Activated CD8-positive, alpha-beta memory T cell treated with anti-CD3 and anti-CD28 coated beads, Interleukin-2, amount 10 ng/mL, durations not matched to agents 7 days and 5 days (primary cell): ENCODE measurements around the gene WDR18. TPM values are rescaled to one million over a fixed set of nuclear protein-coding genes. Genes with fewer than 3 reads are reported as not detected.

Experiments used
- ATAC-seq: fragments of 150-1000 bp; cut with Tn5 transposase; one replicate; pipeline ENCODE4 v1.10.0; 2021; ENCODE audit warnings: moderate library complexity
- CTCF ChIA-PET: fragments of 350-600 bp; sonication (Branson Sonifier 250); formaldehyde crosslinking; loops from one replicate; lab custom pipeline; 2021; ENCODE audit warnings: antibody characterized with exemption; lab: Charles Lee
- DNase-seq: peaks from one replicate; pipeline ENCODE4 v3.0.0-alpha.2; 2020
- H3K27ac Mint-ChIP-seq: one replicate; pipeline ENCODE4 v1.8.0; 2021; ENCODE audit warnings: mild to moderate bottlenecking, mixed read lengths
- H3K27me3 Mint-ChIP-seq: one replicate; pipeline ENCODE4 v1.8.0; 2021; ENCODE audit warnings: mixed read lengths
- H3K36me3 Mint-ChIP-seq: one replicate; pipeline ENCODE4 v1.8.0; 2021; ENCODE audit warnings: mild to moderate bottlenecking, mixed read lengths
- H3K4me1 Mint-ChIP-seq: one replicate; pipeline ENCODE4 v1.8.0; 2021; ENCODE audit warnings: mixed read lengths
- H3K4me3 Mint-ChIP-seq: one replicate; pipeline ENCODE4 v1.8.0; 2021; ENCODE audit warnings: mild to moderate bottlenecking, moderate library complexity, mixed read lengths
- H3K9me3 Mint-ChIP-seq: one replicate; pipeline ENCODE4 v1.8.0; 2022; ENCODE audit warnings: low read depth, mixed read lengths
- total RNA-seq, 2 experiments: library from RNA; stranded (reverse); gene quantifications; one replicate each; pipeline ENCODE4 v1.2.3, GENCODE V29; 2021

The WDR18 gene
- total RNA-seq, 2 experiments from 2014 or later = 64.5 to 87.9 TPM

GRCh38 chr19:944171-944567, 40.0 kb upstream of the WDR18 start:
- H3K4me3 Mint-ChIP-seq = no peak overlapping the region
- no peaks in the 10 kb centered on the region for H3K27me3 Mint-ChIP-seq
- no peak overlapping the region for H3K27ac Mint-ChIP-seq
- H3K36me3 Mint-ChIP-seq = peaks cover 10% of the 10 kb centered on the region
- peaks cover 14% of the 10 kb centered on the region for H3K4me1 Mint-ChIP-seq
- CTCF ChIA-PET = no interaction called here
- ATAC-seq = no peak
- no peak for DNase-seq
- no peaks in the 10 kb centered on the region for H3K9me3 Mint-ChIP-seq

- H3K27me3 Mint-ChIP-seq = no peaks in the 10 kb centered on the region
- no peak overlapping the region for H3K4me3 Mint-ChIP-seq
- H3K4me1 Mint-ChIP-seq = peaks cover 12% of the 10 kb centered on the region
- H3K9me3 Mint-ChIP-seq = no peaks in the 10 kb centered on the region
- ATAC-seq = no peak
- no peak for DNase-seq
- CTCF ChIA-PET = no interaction called here
- peaks cover 5% of the 10 kb centered on the region for H3K36me3 Mint-ChIP-seq
- H3K27ac Mint-ChIP-seq = no peak overlapping the region
Measured at GRCh38 chr19:944663-945241, 39.4 kb upstream of the WDR18 start.

GRCh38 chr19:945401-946252, 38.5 kb upstream of the WDR18 start:
- no peak overlapping the region for H3K4me3 Mint-ChIP-seq
- H3K4me1 Mint-ChIP-seq = peaks cover 6% of the 10 kb centered on the region
- H3K36me3 Mint-ChIP-seq = peaks cover 3% of the 10 kb centered on the region
- H3K27ac Mint-ChIP-seq = no peak overlapping the region
- DNase-seq = no peak
- no peaks in the 10 kb centered on the region for H3K27me3 Mint-ChIP-seq
- H3K9me3 Mint-ChIP-seq = no peaks in the 10 kb centered on the region
- ATAC-seq = no peak
- CTCF ChIA-PET = no interaction called here

- Mint-ChIP-seq H3K9me3 (no peaks in the 10 kb centered on the region), H3K27me3 (no peaks in the 10 kb centered on the region), H3K27ac (no peak overlapping the region), H3K4me1 (peaks cover 3% of the 10 kb centered on the region), H3K4me3 (no peak overlapping the region), H3K36me3 (peaks cover 3% of the 10 kb centered on the region)
- CTCF ChIA-PET = interaction anchor here (1.0 kb wide), 1 partner anchor 150 kb away, joined by 3 read pairs; no protein-coding TSS in a partner anchor
- DNase-seq (no peak), ATAC-seq (no peak)
Measured at GRCh38 chr19:947090-947706, 36.9 kb upstream of the WDR18 start.

GRCh38 chr19:947707-948539, 36.2 kb upstream of the WDR18 start:
- DNase-seq (no peak), ATAC-seq (no peak)
- no peaks in the 10 kb centered on the region for H3K9me3 Mint-ChIP-seq
- H3K36me3 Mint-ChIP-seq = peaks cover 3% of the 10 kb centered on the region
- H3K27ac Mint-ChIP-seq = no peak overlapping the region
- no peak overlapping the region for H3K4me3 Mint-ChIP-seq
- H3K27me3 Mint-ChIP-seq = no peaks in the 10 kb centered on the region
- peaks cover 6% of the 10 kb centered on the region for H3K4me1 Mint-ChIP-seq
- CTCF ChIA-PET = no interaction called here

- ATAC-seq (no peak), DNase-seq (no peak)
- no peak overlapping the region for H3K4me3 Mint-ChIP-seq
- H3K27ac Mint-ChIP-seq = no peak overlapping the region
- CTCF ChIA-PET = no interaction called here
- H3K36me3 Mint-ChIP-seq = no peaks in the 10 kb centered on the region
- H3K9me3 Mint-ChIP-seq = no peaks in the 10 kb centered on the region
- H3K27me3 Mint-ChIP-seq = no peaks in the 10 kb centered on the region
- peaks cover 12% of the 10 kb centered on the region for H3K4me1 Mint-ChIP-seq
Measured at GRCh38 chr19:948842-949496, 35.2 kb upstream of the WDR18 start.

GRCh38 chr19:950352-951066, 33.6 kb upstream of the WDR18 start:
- no peaks in the 10 kb centered on the region for H3K9me3 Mint-ChIP-seq
- H3K4me3 Mint-ChIP-seq = no peak overlapping the region
- DNase-seq (no peak), ATAC-seq (no peak)
- H3K27ac Mint-ChIP-seq = no peak overlapping the region
- no peaks in the 10 kb centered on the region for H3K36me3 Mint-ChIP-seq
- CTCF ChIA-PET = no interaction called here
- H3K4me1 Mint-ChIP-seq = peaks cover 14% of the 10 kb centered on the region
- no peaks in the 10 kb centered on the region for H3K27me3 Mint-ChIP-seq

- Mint-ChIP-seq H3K27ac (no peak overlapping the region), H3K4me3 (no peak overlapping the region), H3K36me3 (no peaks in the 10 kb centered on the region), H3K27me3 (no peaks in the 10 kb centered on the region), H3K9me3 (no peaks in the 10 kb centered on the region), H3K4me1 (peaks cover 14% of the 10 kb centered on the region)
- no peak for ATAC-seq
- DNase-seq = no peak
- CTCF ChIA-PET = no interaction called here
Measured at GRCh38 chr19:952049-952679, 32.0 kb upstream of the WDR18 start.

- no peaks in the 10 kb centered on the region for H3K27me3 Mint-ChIP-seq
- DNase-seq = no peak
- H3K36me3 Mint-ChIP-seq = no peaks in the 10 kb centered on the region
- no peaks in the 10 kb centered on the region for H3K9me3 Mint-ChIP-seq
- no peak for ATAC-seq
- no peak overlapping the region for H3K27ac Mint-ChIP-seq
- CTCF ChIA-PET = no interaction called here
- H3K4me1 Mint-ChIP-seq = peaks cover 14% of the 10 kb centered on the region
- H3K4me3 Mint-ChIP-seq = no peak overlapping the region
Measured at GRCh38 chr19:952680-953444, 31.3 kb upstream of the WDR18 start.

- Mint-ChIP-seq H3K27me3 (no peaks in the 10 kb centered on the region), H3K36me3 (no peaks in the 10 kb centered on the region), H3K4me1 (peaks cover 14% of the 10 kb centered on the region), H3K4me3 (no peak overlapping the region), H3K9me3 (no peaks in the 10 kb centered on the region), H3K27ac (no peak overlapping the region)
- DNase-seq = no peak
- no peak for ATAC-seq
- CTCF ChIA-PET = interaction anchor here (1.0 kb wide), 1 partner anchor 30 kb away, joined by 3 read pairs; the partner anchor contains the start of gene WDR18
Measured at GRCh38 chr19:953445-954271, 30.5 kb upstream of the WDR18 start.

GRCh38 chr19:954272-954671, 29.9 kb upstream of the WDR18 start:
- H3K27me3 Mint-ChIP-seq = no peaks in the 10 kb centered on the region
- H3K4me3 Mint-ChIP-seq = no peak overlapping the region
- no peaks in the 10 kb centered on the region for H3K9me3 Mint-ChIP-seq

More at GRCh38 chr19:954272-954671, 29.9 kb upstream of the WDR18 start:
- Mint-ChIP-seq H3K27ac (no peak overlapping the region), H3K4me1 (peaks cover 14% of the 10 kb centered on the region), H3K36me3 (no peaks in the 10 kb centered on the region)
- DNase-seq = no peak
- ATAC-seq = no peak
- CTCF ChIA-PET = interaction anchor here (1.0 kb wide), 1 partner anchor 29 kb away, joined by 3 read pairs; the partner anchor contains the start of gene WDR18
